HL-60 (cell line): Measurements from ENCODE around the gene TADA2A.

Experiments used
- DNase-seq, 2 experiments: peaks; one replicate each; pipeline ENCODE4 v3.0.0-alpha.2; 2010 to 2020; ENCODE audit warnings: low read depth in 1 of 2, low spot score in 1 of 2
- H3K27ac ChIP-seq: fragments of 250-450 bp; sonication (Bioruptor Pico); replicated peaks from 2 replicates; pipeline ENCODE4 v1.5.1; 2020; ENCODE audit warnings: mild to moderate bottlenecking, moderate library complexity
- H3K27me3 ChIP-seq: fragments of 250-450 bp; sonication (Bioruptor Pico); 2 replicates; pipeline ENCODE4 v1.5.1; 2021; ENCODE audit warnings: mild to moderate bottlenecking, moderate library complexity; ENCODE audit not compliant: insufficient read depth, poor library complexity, severe bottlenecking
- H3K4me3 ChIP-seq: replicated peaks from 2 replicates; pipeline ENCODE4 v1.5.1; 2011; ENCODE audit warnings: mild to moderate bottlenecking, control low read depth, low read length; ENCODE audit not compliant: insufficient read depth
- GABPA ChIP-seq: IDR thresholded peaks from 2 replicates; pipeline ENCODE4 v1.6.1; 2012; ENCODE audit warnings: low read depth
- POLR2AphosphoS5 ChIP-seq: IDR thresholded peaks from 2 replicates; pipeline ENCODE4 v1.6.1; 2012; ENCODE audit warnings: low read depth
- SPI1 ChIP-seq: IDR thresholded peaks from 2 replicates; pipeline ENCODE4 v1.6.1; 2012; ENCODE audit warnings: low read depth, mild to moderate bottlenecking, borderline replicate concordance
- TF ChIP-seq, protein P1 (sequence below): IDR thresholded peaks from 2 replicates; pipeline ENCODE4 v1.6.1; 2012; ENCODE audit warnings: low read depth; ENCODE audit not compliant: insufficient replicate concordance
- TF ChIP-seq, protein P2 (sequence below): IDR thresholded peaks from one replicate; pipeline ENCODE4 v1.5.1; 2011; ENCODE audit warnings: low read length, control low read depth, inconsistent platforms; ENCODE audit not compliant: insufficient read depth

Gene TADA2A

DNA sequence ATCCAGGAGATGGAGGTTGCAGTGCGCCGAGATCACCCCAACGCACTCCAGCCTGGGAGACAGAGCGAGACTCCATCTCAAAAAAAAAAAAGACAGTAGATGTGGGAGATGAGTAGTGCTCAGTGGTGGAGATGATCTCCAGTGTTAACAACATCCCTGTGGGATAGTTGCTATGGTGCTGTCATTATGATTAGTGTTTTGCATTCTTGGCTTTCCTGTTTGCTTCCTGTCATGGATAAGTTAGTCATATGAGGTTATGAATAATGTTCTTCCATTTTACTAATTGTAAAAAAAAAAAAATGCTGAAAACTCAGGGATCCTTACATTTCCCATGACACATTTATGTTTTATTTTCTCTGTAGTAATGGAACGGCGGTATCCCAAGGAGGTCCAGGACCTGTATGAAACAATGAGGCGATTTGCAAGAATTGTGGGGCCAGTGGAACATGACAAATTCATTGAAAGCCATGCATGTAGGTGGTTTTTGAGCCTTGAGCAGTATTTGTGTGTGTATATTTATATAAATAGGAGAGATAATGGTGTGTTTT lies 58.5 kb downstream of the TADA2A start:
- TF ChIP-seq, protein P1, sequence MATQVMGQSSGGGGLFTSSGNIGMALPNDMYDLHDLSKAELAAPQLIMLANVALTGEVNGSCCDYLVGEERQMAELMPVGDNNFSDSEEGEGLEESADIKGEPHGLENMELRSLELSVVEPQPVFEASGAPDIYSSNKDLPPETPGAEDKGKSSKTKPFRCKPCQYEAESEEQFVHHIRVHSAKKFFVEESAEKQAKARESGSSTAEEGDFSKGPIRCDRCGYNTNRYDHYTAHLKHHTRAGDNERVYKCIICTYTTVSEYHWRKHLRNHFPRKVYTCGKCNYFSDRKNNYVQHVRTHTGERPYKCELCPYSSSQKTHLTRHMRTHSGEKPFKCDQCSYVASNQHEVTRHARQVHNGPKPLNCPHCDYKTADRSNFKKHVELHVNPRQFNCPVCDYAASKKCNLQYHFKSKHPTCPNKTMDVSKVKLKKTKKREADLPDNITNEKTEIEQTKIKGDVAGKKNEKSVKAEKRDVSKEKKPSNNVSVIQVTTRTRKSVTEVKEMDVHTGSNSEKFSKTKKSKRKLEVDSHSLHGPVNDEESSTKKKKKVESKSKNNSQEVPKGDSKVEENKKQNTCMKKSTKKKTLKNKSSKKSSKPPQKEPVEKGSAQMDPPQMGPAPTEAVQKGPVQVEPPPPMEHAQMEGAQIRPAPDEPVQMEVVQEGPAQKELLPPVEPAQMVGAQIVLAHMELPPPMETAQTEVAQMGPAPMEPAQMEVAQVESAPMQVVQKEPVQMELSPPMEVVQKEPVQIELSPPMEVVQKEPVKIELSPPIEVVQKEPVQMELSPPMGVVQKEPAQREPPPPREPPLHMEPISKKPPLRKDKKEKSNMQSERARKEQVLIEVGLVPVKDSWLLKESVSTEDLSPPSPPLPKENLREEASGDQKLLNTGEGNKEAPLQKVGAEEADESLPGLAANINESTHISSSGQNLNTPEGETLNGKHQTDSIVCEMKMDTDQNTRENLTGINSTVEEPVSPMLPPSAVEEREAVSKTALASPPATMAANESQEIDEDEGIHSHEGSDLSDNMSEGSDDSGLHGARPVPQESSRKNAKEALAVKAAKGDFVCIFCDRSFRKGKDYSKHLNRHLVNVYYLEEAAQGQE: no peak
- no peak for TF ChIP-seq POLR2AphosphoS5
- no peak for TF ChIP-seq SPI1
- TF ChIP-seq GABPA: no peak
- TF ChIP-seq, protein P2, sequence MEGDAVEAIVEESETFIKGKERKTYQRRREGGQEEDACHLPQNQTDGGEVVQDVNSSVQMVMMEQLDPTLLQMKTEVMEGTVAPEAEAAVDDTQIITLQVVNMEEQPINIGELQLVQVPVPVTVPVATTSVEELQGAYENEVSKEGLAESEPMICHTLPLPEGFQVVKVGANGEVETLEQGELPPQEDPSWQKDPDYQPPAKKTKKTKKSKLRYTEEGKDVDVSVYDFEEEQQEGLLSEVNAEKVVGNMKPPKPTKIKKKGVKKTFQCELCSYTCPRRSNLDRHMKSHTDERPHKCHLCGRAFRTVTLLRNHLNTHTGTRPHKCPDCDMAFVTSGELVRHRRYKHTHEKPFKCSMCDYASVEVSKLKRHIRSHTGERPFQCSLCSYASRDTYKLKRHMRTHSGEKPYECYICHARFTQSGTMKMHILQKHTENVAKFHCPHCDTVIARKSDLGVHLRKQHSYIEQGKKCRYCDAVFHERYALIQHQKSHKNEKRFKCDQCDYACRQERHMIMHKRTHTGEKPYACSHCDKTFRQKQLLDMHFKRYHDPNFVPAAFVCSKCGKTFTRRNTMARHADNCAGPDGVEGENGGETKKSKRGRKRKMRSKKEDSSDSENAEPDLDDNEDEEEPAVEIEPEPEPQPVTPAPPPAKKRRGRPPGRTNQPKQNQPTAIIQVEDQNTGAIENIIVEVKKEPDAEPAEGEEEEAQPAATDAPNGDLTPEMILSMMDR: no peak
- Histone ChIP-seq H3K4me3 (no peak overlapping the region), H3K27me3 (no peaks in the 10 kb centered on the region), H3K27ac (no peak overlapping the region)
- DNase-seq: no peak

DNA sequence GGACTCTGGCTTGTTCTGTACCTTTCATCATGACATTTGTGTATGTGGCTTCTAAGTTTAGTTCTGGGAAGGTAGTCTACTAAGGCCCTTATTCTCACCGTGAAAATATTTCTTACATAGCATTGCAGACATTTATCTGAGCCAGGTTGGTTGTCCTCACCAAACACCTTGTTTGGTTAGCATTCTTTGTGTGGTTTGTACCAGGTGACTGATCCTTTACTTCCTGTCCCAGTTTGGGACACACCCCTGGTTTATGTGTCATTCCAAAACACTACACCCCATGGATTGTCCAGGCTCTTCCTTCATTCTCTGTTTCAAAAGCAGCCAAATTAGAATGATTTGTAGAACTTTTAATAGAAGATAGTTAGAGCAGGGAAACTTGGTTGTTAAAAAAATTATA lies 59.8 kb downstream of the TADA2A start:
- no peaks in the 10 kb centered on the region for H3K27me3 ChIP-seq
- no peak for DNase-seq
- no peak overlapping the region for H3K4me3 ChIP-seq
- TF ChIP-seq, protein P2: no peak
- TF ChIP-seq, protein P1: no peak
- TF ChIP-seq POLR2AphosphoS5 (no peak), SPI1 (no peak), GABPA (no peak)
- no peak overlapping the region for H3K27ac ChIP-seq

DNA sequence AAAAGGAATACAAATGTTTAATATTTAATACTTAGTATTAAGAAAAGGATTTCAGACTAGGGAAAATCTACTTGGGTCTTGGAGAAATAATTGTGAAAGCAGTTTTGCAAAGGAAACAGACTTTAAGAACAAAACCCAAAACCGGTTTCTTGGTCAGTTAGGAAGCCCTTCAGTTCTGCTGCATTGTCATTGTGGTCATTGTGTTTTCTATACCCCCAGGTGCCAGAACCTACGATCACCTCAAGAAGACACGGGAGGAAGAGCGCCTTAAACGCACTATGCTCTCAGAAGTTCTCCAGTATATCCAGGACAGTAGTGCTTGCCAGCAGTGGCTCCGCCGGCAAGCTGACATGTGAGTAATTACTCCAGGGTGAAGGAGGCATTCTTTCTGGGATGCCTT lies 63.5 kb downstream of the TADA2A start:
- TF ChIP-seq GABPA (no peak), POLR2AphosphoS5 (no peak)
- TF ChIP-seq, protein P2: no peak

DNA sequence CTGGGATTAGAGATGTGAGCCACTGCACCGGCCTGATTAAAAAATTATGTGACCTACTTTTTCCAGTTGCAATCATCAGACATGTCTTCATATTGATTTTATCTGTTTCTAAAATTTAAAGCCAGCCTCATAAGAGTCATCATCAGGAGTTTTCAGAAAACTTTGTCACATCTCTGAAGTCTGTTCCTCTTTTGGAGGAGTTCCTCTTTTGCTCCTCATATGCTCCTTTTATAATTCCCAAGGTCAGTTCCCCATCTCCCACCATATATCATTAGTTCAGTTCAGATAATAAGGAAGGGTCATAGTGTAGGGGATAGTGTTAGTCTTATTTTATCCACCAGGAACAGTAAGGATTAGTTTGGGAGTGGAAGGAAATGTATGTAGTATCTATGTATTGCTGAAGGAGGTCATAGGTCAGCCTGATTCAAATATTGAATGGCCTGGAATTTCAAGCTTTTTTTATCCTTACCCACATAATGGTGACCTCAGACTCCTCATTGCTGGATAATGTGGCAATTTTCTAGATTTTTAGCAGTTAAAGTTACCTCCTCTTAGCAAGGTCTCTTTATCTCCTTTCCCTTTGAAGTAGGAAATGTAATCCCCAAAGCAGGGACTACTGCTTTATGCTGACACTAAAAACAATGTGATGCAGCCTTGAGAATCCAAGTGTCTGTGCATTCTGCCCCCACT lies 69.2 kb downstream of the TADA2A start:
- no peak overlapping the region for H3K27ac ChIP-seq
- DNase-seq: no peak
- no peak overlapping the region for H3K4me3 ChIP-seq
- H3K27me3 ChIP-seq: no peaks in the 10 kb centered on the region
- TF ChIP-seq GABPA: no peak
- TF ChIP-seq POLR2AphosphoS5: no peak
- TF ChIP-seq SPI1: peak; percentile 100
- TF ChIP-seq, protein P1: no peak
- TF ChIP-seq, protein P2: no peak

More for the DNA sequence above, 63.5 kb downstream of the TADA2A start:
- no peak for DNase-seq
- Histone ChIP-seq H3K27me3 (no peaks in the 10 kb centered on the region), H3K27ac (no peak overlapping the region), H3K4me3 (no peak overlapping the region)
